ENCODE measurements around the gene TRIML1.

TRIML1 gene

GRCh38 chr4:188139141-188139540 lies at the start of gene TRIML1:
TRIML1 (plus strand) TSS chr4:188139441; CDS start chr4:188139559, 118 bp downstream.
- no peaks in the 10 kb centered on the region for H3F3A ChIP-seq (ENCODE audit: low read depth)
- no peak within 1 kb of the TSS for H3K4me3 ChIP-seq (ENCODE audit: low read length, poor library complexity, severe bottlenecking)
- no peaks in the 10 kb centered on the region for H3K9me2 ChIP-seq (replicated peaks; ENCODE audit: low read depth, low read length)
- no peaks in the 10 kb centered on the region for H3K27me3 ChIP-seq (ENCODE audit: insufficient read depth, low read length, poor library complexity, severe bottlenecking)
- H3K9me3 ChIP-seq (ENCODE audit: insufficient read depth, low read depth, low read length) = peaks cover 17% of the 10 kb centered on the region
- no peaks in the 10 kb centered on the region for H3K79me2 ChIP-seq (ENCODE audit: insufficient read depth, low read length)
- H3K4me2 ChIP-seq (ENCODE audit: low read depth, low read length, poor library complexity, severe bottlenecking) = no peak within 1 kb of the TSS
- no peak within 1 kb of the TSS for H2AFZ ChIP-seq (ENCODE audit: low read length)
- H3K4me1 ChIP-seq (ENCODE audit: insufficient read depth, low read length, poor library complexity, severe bottlenecking) = no peaks in the 10 kb centered on the region
- H3K9ac ChIP-seq (ENCODE audit: low read depth, low read length, poor library complexity, severe bottlenecking) = no peak within 1 kb of the TSS
- no peaks in the 10 kb centered on the region for H3K36me3 ChIP-seq (ENCODE audit: insufficient read depth, low read length)
- H4K20me1 ChIP-seq (ENCODE audit: insufficient read depth, low read length, poor library complexity, severe bottlenecking) = no peaks in the 10 kb centered on the region
- TF ChIP-seq EZH2phosphoT487 (IDR thresholded peaks at IDR 0.05; ENCODE audit: borderline replicate concordance) = no peak
- TF ChIP-seq CTCF (conservative IDR thresholded peaks at IDR 0.05; ENCODE audit: low read length) = no peak

GRCh38 chr4:188092824-188093223 lies 46.4 kb upstream of the TRIML1 start:
- no peak overlapping the region for H3K4me3 ChIP-seq (ENCODE audit: low read length, poor library complexity, severe bottlenecking)

GRCh38 chr4:188106454-188106853 lies 32.8 kb upstream of the TRIML1 start:
- Histone ChIP-seq H3K36me3 (ENCODE audit: insufficient read depth, low read length) (no peaks in the 10 kb centered on the region), H4K20me1 (ENCODE audit: insufficient read depth, low read length, poor library complexity, severe bottlenecking) (no peaks in the 10 kb centered on the region), H3K9me2 (replicated peaks; ENCODE audit: low read depth, low read length) (no peaks in the 10 kb centered on the region), H2AFZ (ENCODE audit: low read length) (no peak overlapping the region), H3F3A (ENCODE audit: low read depth) (no peaks in the 10 kb centered on the region), H3K4me3 (ENCODE audit: low read length, poor library complexity, severe bottlenecking) (no peak overlapping the region), H3K27me3 (ENCODE audit: insufficient read depth, low read length, poor library complexity, severe bottlenecking) (no peaks in the 10 kb centered on the region), H3K79me2 (ENCODE audit: insufficient read depth, low read length) (no peaks in the 10 kb centered on the region), H3K9ac (ENCODE audit: low read depth, low read length, poor library complexity, severe bottlenecking) (no peak overlapping the region), H3K4me2 (ENCODE audit: low read depth, low read length, poor library complexity, severe bottlenecking) (no peak overlapping the region), H3K4me1 (ENCODE audit: insufficient read depth, low read length, poor library complexity, severe bottlenecking) (no peaks in the 10 kb centered on the region), H3K9me3 (ENCODE audit: insufficient read depth, low read depth, low read length) (peaks cover 16% of the 10 kb centered on the region; the same call in 1 of the 2 replicates)
- TF ChIP-seq CTCF (conservative IDR thresholded peaks at IDR 0.05; ENCODE audit: low read length) = no peak
- no peak for TF ChIP-seq EZH2phosphoT487 (IDR thresholded peaks at IDR 0.05; ENCODE audit: borderline replicate concordance)

More at GRCh38 chr4:188092824-188093223, 46.4 kb upstream of the TRIML1 start:
- H3K4me2 ChIP-seq (ENCODE audit: low read depth, low read length, poor library complexity, severe bottlenecking) = no peak overlapping the region
- no peak overlapping the region for H3K9ac ChIP-seq (ENCODE audit: low read depth, low read length, poor library complexity, severe bottlenecking)
- TF ChIP-seq EZH2phosphoT487 (IDR thresholded peaks at IDR 0.05; ENCODE audit: borderline replicate concordance) = no peak
- TF ChIP-seq CTCF (conservative IDR thresholded peaks at IDR 0.05; ENCODE audit: low read length) = no peak
- H3F3A ChIP-seq (ENCODE audit: low read depth) = no peaks in the 10 kb centered on the region
- H4K20me1 ChIP-seq (ENCODE audit: insufficient read depth, low read length, poor library complexity, severe bottlenecking) = no peaks in the 10 kb centered on the region
- no peak overlapping the region for H2AFZ ChIP-seq (ENCODE audit: low read length)
- H3K9me3 ChIP-seq (ENCODE audit: insufficient read depth, low read depth, low read length) = peaks cover 16% of the 10 kb centered on the region; the same call in 1 of the 2 replicates
- H3K4me1 ChIP-seq (ENCODE audit: insufficient read depth, low read length, poor library complexity, severe bottlenecking) = no peaks in the 10 kb centered on the region
- H3K9me2 ChIP-seq (replicated peaks; ENCODE audit: low read depth, low read length) = no peaks in the 10 kb centered on the region
- H3K36me3 ChIP-seq (ENCODE audit: insufficient read depth, low read length) = no peaks in the 10 kb centered on the region
- H3K27me3 ChIP-seq (ENCODE audit: insufficient read depth, low read length, poor library complexity, severe bottlenecking) = no peaks in the 10 kb centered on the region
- no peaks in the 10 kb centered on the region for H3K79me2 ChIP-seq (ENCODE audit: insufficient read depth, low read length)
